Endothelial cell (in vitro differentiated cells): ENCODE results near the gene SRRM1. TPM values are rescaled to one million over a fixed set of nuclear protein-coding genes. Genes with fewer than 3 reads are reported as not detected.
A peak's percentile ranks its signal among the peaks of the same experiment; 100 is the strongest.
"Not testable (repeated sequence)": the region's sequence is repeated elsewhere in the genome, so short reads cannot be mapped to it uniquely, and the experiment has no call there.

Source experiments
- DNase-seq: peaks from one replicate; pipeline ENCODE4 v3.0.0; 2021; ENCODE audit warnings: low spot score
- H3K27ac Mint-ChIP-seq: one replicate; pipeline ENCODE4 v1.8.0; 2021; ENCODE audit warnings: mixed read lengths, inconsistent platforms; ENCODE audit not compliant: unreplicated experiment
- H3K27me3 Mint-ChIP-seq: one replicate; pipeline ENCODE4 v1.8.0; 2021; ENCODE audit warnings: mild to moderate bottlenecking, moderate library complexity, mixed read lengths, inconsistent platforms; ENCODE audit not compliant: unreplicated experiment
- H3K36me3 Mint-ChIP-seq: one replicate; pipeline ENCODE4 v1.8.0; 2021; ENCODE audit warnings: mild to moderate bottlenecking, low read depth, mixed read lengths, inconsistent platforms; ENCODE audit not compliant: unreplicated experiment
- H3K4me1 Mint-ChIP-seq: one replicate; pipeline ENCODE4 v1.8.0; 2021; ENCODE audit warnings: mild to moderate bottlenecking, mixed read lengths, inconsistent platforms; ENCODE audit not compliant: unreplicated experiment
- H3K4me3 Mint-ChIP-seq: one replicate; pipeline ENCODE4 v1.8.0; 2021; ENCODE audit warnings: mild to moderate bottlenecking, mixed read lengths, inconsistent platforms; ENCODE audit not compliant: unreplicated experiment
- H3K9me3 Mint-ChIP-seq: one replicate; pipeline ENCODE4 v1.8.0; 2021; ENCODE audit warnings: mixed read lengths, inconsistent platforms; ENCODE audit not compliant: unreplicated experiment
- total RNA-seq: library from RNA; stranded (reverse); fragmentation: NEBNext Ultra II Directional; extraction: Animal tissue kit (Norgen Biotek cat#: 25700); gene quantifications from one replicate; pipeline ENCODE4 v1.2.1, GENCODE V29; 2021; ENCODE audit not compliant: unreplicated experiment
- TF ChIP-seq, protein P1 (sequence below): fragments of 200-600 bp; sonication (generic); IDR thresholded peaks from one replicate; pipeline ENCODE4 v1.5.0; 2021; ENCODE audit warnings: antibody characterized with exemption; ENCODE audit not compliant: unreplicated experiment

SRRM1 gene
- total RNA-seq, 1 donor from 2014 or later, result 126 TPM

- no peaks in the 10 kb centered on the region for H3K9me3 Mint-ChIP-seq
- DNase-seq, result no peak
- TF ChIP-seq, protein P1, sequence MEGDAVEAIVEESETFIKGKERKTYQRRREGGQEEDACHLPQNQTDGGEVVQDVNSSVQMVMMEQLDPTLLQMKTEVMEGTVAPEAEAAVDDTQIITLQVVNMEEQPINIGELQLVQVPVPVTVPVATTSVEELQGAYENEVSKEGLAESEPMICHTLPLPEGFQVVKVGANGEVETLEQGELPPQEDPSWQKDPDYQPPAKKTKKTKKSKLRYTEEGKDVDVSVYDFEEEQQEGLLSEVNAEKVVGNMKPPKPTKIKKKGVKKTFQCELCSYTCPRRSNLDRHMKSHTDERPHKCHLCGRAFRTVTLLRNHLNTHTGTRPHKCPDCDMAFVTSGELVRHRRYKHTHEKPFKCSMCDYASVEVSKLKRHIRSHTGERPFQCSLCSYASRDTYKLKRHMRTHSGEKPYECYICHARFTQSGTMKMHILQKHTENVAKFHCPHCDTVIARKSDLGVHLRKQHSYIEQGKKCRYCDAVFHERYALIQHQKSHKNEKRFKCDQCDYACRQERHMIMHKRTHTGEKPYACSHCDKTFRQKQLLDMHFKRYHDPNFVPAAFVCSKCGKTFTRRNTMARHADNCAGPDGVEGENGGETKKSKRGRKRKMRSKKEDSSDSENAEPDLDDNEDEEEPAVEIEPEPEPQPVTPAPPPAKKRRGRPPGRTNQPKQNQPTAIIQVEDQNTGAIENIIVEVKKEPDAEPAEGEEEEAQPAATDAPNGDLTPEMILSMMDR, result no peak
- H3K27me3 Mint-ChIP-seq, result peaks cover 10% of the 10 kb centered on the region
- no peak overlapping the region for H3K27ac Mint-ChIP-seq
- H3K36me3 Mint-ChIP-seq, result peaks cover 4% of the 10 kb centered on the region
- H3K4me1 Mint-ChIP-seq, result peaks cover 3% of the 10 kb centered on the region
- no peak overlapping the region for H3K4me3 Mint-ChIP-seq
These were observed 71.9 kb downstream of the SRRM1 start for GRCh38 chr1:24714859-24715520.

- no peaks in the 10 kb centered on the region for H3K9me3 Mint-ChIP-seq
- TF ChIP-seq, protein P1, result no peak
- no peak for DNase-seq
- peaks cover 10% of the 10 kb centered on the region for H3K27me3 Mint-ChIP-seq
- peaks cover 4% of the 10 kb centered on the region for H3K36me3 Mint-ChIP-seq
- H3K27ac Mint-ChIP-seq, result no peak overlapping the region
- no peak overlapping the region for H3K4me3 Mint-ChIP-seq
- H3K4me1 Mint-ChIP-seq, result peaks cover 7% of the 10 kb centered on the region
These were observed 72.6 kb downstream of the SRRM1 start for GRCh38 chr1:24715658-24716057.

DNA sequence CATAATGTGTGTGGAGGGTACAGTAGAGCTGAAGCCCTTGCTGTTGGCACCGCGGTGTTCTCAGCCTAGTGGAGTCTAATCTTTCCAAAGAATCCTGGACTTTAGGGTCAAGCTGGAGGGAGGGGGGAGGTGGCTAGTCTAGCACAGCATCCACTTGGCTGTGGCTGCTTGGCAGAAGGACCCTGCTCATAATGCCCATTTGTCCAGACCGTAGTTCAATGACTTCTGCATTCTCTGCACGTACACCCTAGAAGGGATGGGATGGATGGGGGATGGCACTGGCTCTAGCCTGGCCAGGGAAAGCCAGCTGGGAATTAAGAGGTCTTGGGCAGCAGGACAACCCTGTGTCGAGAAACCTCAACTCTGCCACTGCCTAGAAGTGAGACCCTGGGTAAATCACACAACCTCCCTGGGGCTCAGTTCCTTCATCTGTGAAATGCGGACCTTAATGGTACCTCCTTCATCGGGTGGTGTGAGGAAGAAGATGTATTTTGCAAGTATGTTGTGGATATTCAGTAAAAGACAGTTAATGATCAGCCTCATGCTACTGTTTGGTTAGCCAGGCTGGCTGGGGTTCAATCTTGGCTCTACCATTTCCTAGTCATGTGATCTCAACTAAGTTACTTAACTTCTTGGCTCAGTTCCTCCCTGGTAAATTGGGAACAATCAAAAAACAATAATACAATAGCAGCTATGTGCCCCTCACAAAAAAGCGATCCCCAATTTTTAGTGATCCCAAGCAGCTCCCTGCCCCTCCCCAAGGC is 75.0 kb downstream of the SRRM1 start:
- peaks cover 10% of the 10 kb centered on the region for H3K27me3 Mint-ChIP-seq
- no peak overlapping the region for H3K4me3 Mint-ChIP-seq
- TF ChIP-seq, protein P1, result no peak
- DNase-seq, result no peak
- H3K9me3 Mint-ChIP-seq, result no peaks in the 10 kb centered on the region
- H3K27ac Mint-ChIP-seq, result peak overlapping the region; percentile 30
- H3K36me3 Mint-ChIP-seq, result peaks cover 4% of the 10 kb centered on the region
- peaks cover 8% of the 10 kb centered on the region for H3K4me1 Mint-ChIP-seq

GRCh38 chr1:24720152-24720551 is 77.0 kb downstream of the SRRM1 start:
- no peak overlapping the region for H3K27ac Mint-ChIP-seq
- no peak overlapping the region for H3K4me3 Mint-ChIP-seq
- H3K27me3 Mint-ChIP-seq, result peaks cover 11% of the 10 kb centered on the region
- TF ChIP-seq, protein P1, result no peak
- DNase-seq, result peak; percentile 30
- H3K9me3 Mint-ChIP-seq, result no peaks in the 10 kb centered on the region
- peaks cover 4% of the 10 kb centered on the region for H3K36me3 Mint-ChIP-seq
- peaks cover 20% of the 10 kb centered on the region for H3K4me1 Mint-ChIP-seq

- DNase-seq, result no peak
- Mint-ChIP-seq H3K4me3 (no peak overlapping the region), H3K4me1 (peaks cover 29% of the 10 kb centered on the region), H3K36me3 (no peaks in the 10 kb centered on the region), H3K27me3 (peaks cover 11% of the 10 kb centered on the region), H3K27ac (no peak overlapping the region), H3K9me3 (no peaks in the 10 kb centered on the region)
- TF ChIP-seq, protein P1, result no peak
These were observed 78.4 kb downstream of the SRRM1 start for GRCh38 chr1:24721533-24721932.

GRCh38 chr1:24722073-24723035 is 79.3 kb downstream of the SRRM1 start:
- H3K4me1 Mint-ChIP-seq, result peaks cover 36% of the 10 kb centered on the region
- DNase-seq, H3K4me3 Mint-ChIP-seq, H3K27ac Mint-ChIP-seq, H3K9me3 Mint-ChIP-seq, H3K36me3 Mint-ChIP-seq: not testable (repeated sequence)
- H3K27me3 Mint-ChIP-seq, result peaks cover 11% of the 10 kb centered on the region
